GM04504 (cell line): ENCODE measurements around the gene GJB4.
"Not testable (repeated sequence)": the region's sequence is repeated elsewhere in the genome, so short reads cannot be mapped to it uniquely, and the experiment has no call there.

ENCODE experiments used
- DNase-seq: peaks from one replicate; pipeline ENCODE4 v3.0.0-alpha.2; 2012; ENCODE audit warnings: low read depth

GJB4 gene

DNA sequence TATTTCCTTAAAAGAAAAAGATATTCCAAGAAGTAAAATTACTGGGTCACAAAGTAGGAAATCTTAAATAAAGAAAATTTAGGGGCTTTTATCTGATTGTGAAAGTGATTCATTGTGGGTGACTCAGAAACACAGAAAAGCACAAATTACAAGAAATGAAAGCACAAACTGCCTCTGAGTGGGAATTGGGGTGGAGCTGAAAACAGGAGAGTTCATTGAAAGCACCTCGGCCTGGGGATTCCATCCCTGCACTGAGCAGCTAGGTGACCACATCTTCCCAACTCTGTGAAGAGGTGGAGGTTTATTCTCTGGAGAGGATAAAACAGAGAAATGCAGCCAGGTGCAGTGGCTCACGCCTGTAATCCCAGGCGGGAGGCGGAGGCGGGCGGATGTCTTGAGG, 40.7 kb downstream of the GJB4 start:
- DNase-seq: no peak

DNA sequence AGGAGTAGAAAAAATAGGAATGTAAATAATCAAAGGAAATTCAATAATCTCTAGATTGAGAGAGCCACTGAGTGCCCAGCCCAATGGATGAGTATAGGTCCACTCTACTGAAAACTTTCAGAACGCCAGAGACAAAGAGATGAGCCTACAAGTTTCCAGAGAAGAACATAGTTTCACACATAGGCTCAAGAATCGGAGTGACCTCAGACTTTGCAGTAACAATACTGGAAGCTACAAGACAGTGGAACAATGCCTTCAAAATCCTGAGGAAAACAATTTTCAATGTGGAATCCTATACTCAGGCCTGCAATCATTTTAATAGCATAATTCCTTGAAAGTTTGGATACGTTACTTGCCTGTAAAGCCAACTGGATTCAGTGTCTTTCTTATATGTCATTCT, 44.2 kb downstream of the GJB4 start:
- no peak for DNase-seq

DNA sequence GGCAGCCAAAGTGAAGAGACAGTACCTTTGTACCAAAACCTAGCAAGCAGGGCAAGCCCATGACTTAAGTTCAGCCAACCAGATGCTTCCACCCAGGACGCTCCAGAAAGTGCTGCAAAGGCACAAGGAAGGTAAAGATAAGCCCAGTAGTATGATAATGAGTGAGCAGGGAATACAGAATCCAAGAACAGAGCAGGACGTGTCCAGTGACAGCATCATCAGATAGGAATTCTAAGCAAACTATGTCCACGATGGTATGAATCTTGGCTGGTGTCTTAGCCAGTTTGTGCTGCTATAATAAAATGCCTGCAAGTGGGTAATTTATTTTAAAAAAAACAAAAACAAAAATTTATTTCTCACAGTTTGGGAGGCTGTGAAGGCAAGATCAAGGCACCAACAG, 46.9 kb downstream of the GJB4 start:
- peak; percentile 18 for DNase-seq

DNA sequence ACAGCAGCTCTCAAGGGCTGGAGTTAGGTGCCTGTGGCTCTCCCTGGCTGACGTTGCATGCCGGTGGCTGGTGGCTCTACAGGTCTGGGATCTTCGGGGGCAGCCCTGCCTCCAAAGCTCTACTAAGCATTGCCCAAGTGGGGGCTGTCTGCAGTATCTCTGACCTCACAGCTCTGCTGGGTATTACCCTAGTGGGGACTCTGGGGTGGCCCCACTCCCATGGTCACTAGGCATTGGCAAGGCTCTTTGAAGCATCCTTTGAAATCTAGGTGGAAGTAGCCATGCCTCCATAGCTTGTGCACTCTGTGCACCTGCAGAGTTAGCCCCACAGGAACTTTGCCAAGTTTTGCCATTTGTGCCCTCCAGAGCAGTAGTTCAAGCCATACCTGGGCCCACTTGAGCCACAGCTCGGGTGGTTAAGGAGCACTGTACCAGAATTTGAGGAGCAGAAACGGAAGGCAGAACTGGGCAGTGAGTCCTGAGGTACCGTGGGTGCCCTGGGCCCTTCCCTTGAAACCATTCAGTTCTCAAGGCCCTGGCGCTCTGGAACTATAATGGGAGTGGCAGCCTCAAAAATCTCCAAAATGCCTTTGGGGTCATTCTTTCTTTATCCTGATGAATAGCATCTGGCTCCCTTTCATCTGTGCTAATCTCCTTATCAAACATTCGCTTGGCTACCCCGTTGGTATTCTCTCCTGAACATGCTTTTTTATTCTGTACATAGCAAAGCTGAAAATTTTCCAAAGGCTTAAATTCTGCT, 48.7 kb downstream of the GJB4 start:
- DNase-seq: no peak

DNA sequence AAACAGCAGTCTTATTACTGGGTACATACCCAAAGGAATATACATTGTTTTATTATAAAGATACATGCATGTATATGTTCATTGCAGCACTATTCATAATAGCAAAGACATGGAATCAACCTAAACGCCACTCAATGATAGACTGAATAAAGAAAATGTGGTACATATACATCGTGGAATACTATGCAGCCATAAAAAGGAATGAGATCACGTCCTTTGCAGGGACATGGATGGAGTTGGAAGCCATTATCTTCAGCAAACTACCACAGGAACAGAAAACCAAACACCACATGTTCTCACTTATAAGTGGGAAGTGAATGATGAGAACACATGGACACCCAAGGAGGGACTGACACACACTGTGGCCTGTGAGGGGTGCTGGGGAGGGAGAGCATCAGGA, 51.2 kb downstream of the GJB4 start:
- not testable (repeated sequence) for DNase-seq
